ENCODE measurements around the gene CARD10. TPM values are rescaled to one million over a fixed set of nuclear protein-coding genes. Genes with fewer than 3 reads are reported as not detected.

CARD10 gene
- total and polyA plus RNA-seq, 2 of the 13 experiments (the other 11 are each of a cell fraction or from before 2014, with no cell fraction given), result 35.2 to 55.8 TPM

- TF ChIP-seq SNAI1 (CRISPR knock-in tag; IDR thresholded peaks at IDR 0.05; ENCODE audit: borderline replicate concordance) (no peak), ZNF720 (CRISPR knock-in tag; IDR thresholded peaks at IDR 0.05) (no peak), ZBTB37 (CRISPR knock-in tag; IDR thresholded peaks at IDR 0.05) (no peak), ZNF121 (CRISPR knock-in tag; IDR thresholded peaks at IDR 0.05) (no peak), TARDBP (CRISPR knock-in tag; IDR thresholded peaks at IDR 0.05) (0 out of 2 replicates have a peak, but pooled peaks have one; percentile 53), ZMAT3 (CRISPR knock-in tag; conservative IDR thresholded peaks at IDR 0.05) (no peak), ZNF883 (CRISPR knock-in tag; IDR thresholded peaks at IDR 0.05; ENCODE audit: not compliant biosample characterization) (no peak), NFE2 (CRISPR knock-in tag; IDR thresholded peaks at IDR 0.05) (no peak), CC2D1A (CRISPR knock-in tag; IDR thresholded peaks at IDR 0.05) (no peak), RORA (CRISPR knock-in tag; IDR thresholded peaks at IDR 0.05) (no peak), ZKSCAN1 (IDR thresholded peaks at IDR 0.05; ENCODE audit: low read length) (no peak), ZNF512 (CRISPR knock-in tag; IDR thresholded peaks at IDR 0.05) (no peak), GLI4 (CRISPR knock-in tag; IDR thresholded peaks at IDR 0.05; ENCODE audit: borderline replicate concordance) (no peak), HNF4G (IDR thresholded peaks at IDR 0.05; ENCODE audit: borderline replicate concordance, low read depth, low read length) (no peak), HNF4G (CRISPR knock-in tag; IDR thresholded peaks at IDR 0.05; ENCODE audit: borderline replicate concordance, low read depth) (no peak), SMAD1 (CRISPR knock-in tag; IDR thresholded peaks at IDR 0.05; ENCODE audit: borderline replicate concordance, low read depth) (no peak), NFKB2 (CRISPR knock-in tag; IDR thresholded peaks at IDR 0.05; ENCODE audit: borderline replicate concordance) (no peak), ZNF619 (CRISPR knock-in tag; IDR thresholded peaks at IDR 0.05) (no peak), ZNF430 (CRISPR knock-in tag; IDR thresholded peaks at IDR 0.05) (0 out of 2 replicates have a peak, but pooled peaks have one; percentile 34), ZNF446 (CRISPR knock-in tag; IDR thresholded peaks at IDR 0.05) (no peak), SRSF4 (IDR thresholded peaks at IDR 0.05; ENCODE audit: low read depth, low read length, poor library complexity, severe bottlenecking) (no peak), CSRNP2 (CRISPR knock-in tag; conservative IDR thresholded peaks at IDR 0.05; ENCODE audit: low read depth) (no peak), ZNF143 (CRISPR knock-in tag; IDR thresholded peaks at IDR 0.05) (no peak)
These were observed 44.2 kb upstream of the CARD10 start (continued) for GRCh38 chr22:37563153-37564081.

Measured in HepG2 (cell line).